ENCODE data around the gene SUPT20HL2. TPM values are rescaled to one million over a fixed set of nuclear protein-coding genes. Genes with fewer than 3 reads are reported as not detected.
"Not testable (repeated sequence)": the region's sequence is repeated elsewhere in the genome, so short reads cannot be mapped to it uniquely, and the experiment has no call there.

Gene SUPT20HL2
- not detected for total RNA-seq

- H3K27ac Mint-ChIP-seq, result no peak within 1 kb of the TSS
- no peaks in the 10 kb centered on the region for H3K27me3 Mint-ChIP-seq
- POLR2A ChIA-PET, result no interaction called here
- H3K4me3 Mint-ChIP-seq, result no peak within 1 kb of the TSS
- H3K4me1 Mint-ChIP-seq, result peaks cover 2% of the 10 kb centered on the region
- no peaks in the 10 kb centered on the region for H3K9me3 Mint-ChIP-seq
- no peaks in the 10 kb centered on the region for H3K36me3 Mint-ChIP-seq (ENCODE audit: low read depth)
- no peak for DNase-seq
- CTCF ChIA-PET, result no interaction called here
These were observed at the start of gene SUPT20HL2 for GRCh38 chrX:24314019-24314635. TSS of gene SUPT20HL2 (minus strand) at chrX:24314069. CDS start at chrX:24313315, 754 bp downstream.

- H3K4me1 Mint-ChIP-seq; H3K36me3 Mint-ChIP-seq (ENCODE audit: low read depth); H3K27me3 Mint-ChIP-seq; DNase-seq; H3K27ac Mint-ChIP-seq; POLR2A ChIA-PET; H3K9me3 Mint-ChIP-seq; H3K4me3 Mint-ChIP-seq; CTCF ChIA-PET: not testable (repeated sequence)
These were observed 48.3 kb upstream of the SUPT20HL2 start for GRCh38 chrX:24362089-24362745.

GRCh38 chrX:24360272-24360671, 46.4 kb upstream of the SUPT20HL2 start, which contains the start of gene SUPT20HL1:
TSS of gene SUPT20HL1 (plus strand) at chrX:24360639. CDS start at chrX:24362761, 2,122 bp downstream.
- ChIA-PET POLR2A (no interaction called here), CTCF (no interaction called here)
- Mint-ChIP-seq H3K4me1 (no peaks in the 10 kb centered on the region), H3K27me3 (no peaks in the 10 kb centered on the region), H3K36me3 (ENCODE audit: low read depth) (no peaks in the 10 kb centered on the region), H3K9me3 (no peaks in the 10 kb centered on the region), H3K4me3 (no peak within 1 kb of the TSS), H3K27ac (no peak within 1 kb of the TSS)
- no peak for DNase-seq

- Mint-ChIP-seq H3K4me1 (no peaks in the 10 kb centered on the region), H3K9me3 (no peaks in the 10 kb centered on the region), H3K36me3 (ENCODE audit: low read depth) (no peaks in the 10 kb centered on the region), H3K27me3 (no peaks in the 10 kb centered on the region), H3K4me3 (no peak overlapping the region), H3K27ac (no peak overlapping the region)
- CTCF ChIA-PET, result interaction anchor here (0.5 to 2.2 kb wide), 2 partner anchors 14 to 273 kb away, joined by 4 to 9 read pairs; no protein-coding TSS in a partner anchor
- POLR2A ChIA-PET, result no interaction called here
- no peak for DNase-seq
These were observed 43.2 kb upstream of the SUPT20HL2 start for GRCh38 chrX:24357106-24357505.

GRCh38 chrX:24355095-24355494, 41.2 kb upstream of the SUPT20HL2 start:
- Mint-ChIP-seq H3K36me3 (ENCODE audit: low read depth) (no peaks in the 10 kb centered on the region), H3K27me3 (no peaks in the 10 kb centered on the region), H3K27ac (no peak overlapping the region), H3K4me1 (no peaks in the 10 kb centered on the region), H3K4me3 (no peak overlapping the region), H3K9me3 (no peaks in the 10 kb centered on the region)
- no peak for DNase-seq
- ChIA-PET POLR2A (no interaction called here), CTCF (no interaction called here)

- H3K4me1 Mint-ChIP-seq, result no peaks in the 10 kb centered on the region
- no peak for DNase-seq
- CTCF ChIA-PET, result no interaction called here
- no peaks in the 10 kb centered on the region for H3K27me3 Mint-ChIP-seq
- no peaks in the 10 kb centered on the region for H3K36me3 Mint-ChIP-seq (ENCODE audit: low read depth)
- no peaks in the 10 kb centered on the region for H3K9me3 Mint-ChIP-seq
- POLR2A ChIA-PET, result no interaction called here
- H3K4me3 Mint-ChIP-seq, result no peak overlapping the region
- H3K27ac Mint-ChIP-seq, result no peak overlapping the region
These were observed 36.3 kb upstream of the SUPT20HL2 start for GRCh38 chrX:24350217-24350616.

- POLR2A ChIA-PET, result no interaction called here
- H3K4me3 Mint-ChIP-seq, result no peak overlapping the region
- no peak overlapping the region for H3K27ac Mint-ChIP-seq
- no peaks in the 10 kb centered on the region for H3K27me3 Mint-ChIP-seq
- no peaks in the 10 kb centered on the region for H3K9me3 Mint-ChIP-seq
- no peak for DNase-seq
- CTCF ChIA-PET, result no interaction called here
- H3K36me3 Mint-ChIP-seq (ENCODE audit: low read depth), result no peaks in the 10 kb centered on the region
- peaks cover 5% of the 10 kb centered on the region for H3K4me1 Mint-ChIP-seq
These were observed 34.0 kb upstream of the SUPT20HL2 start for GRCh38 chrX:24347881-24348280.

- Mint-ChIP-seq H3K9me3 (no peaks in the 10 kb centered on the region), H3K4me3 (no peak overlapping the region), H3K4me1 (peaks cover 11% of the 10 kb centered on the region), H3K27me3 (peaks cover 11% of the 10 kb centered on the region), H3K27ac (no peak overlapping the region), H3K36me3 (ENCODE audit: low read depth) (no peaks in the 10 kb centered on the region)
- ChIA-PET POLR2A (no interaction called here), CTCF (interaction anchor here (1.3 kb wide), 1 partner anchor 28 kb away, joined by 4 read pairs; no protein-coding TSS in a partner anchor)
- no peak for DNase-seq
These were observed 29.9 kb upstream of the SUPT20HL2 start for GRCh38 chrX:24343719-24344118.

GRCh38 chrX:24341795-24342194, 27.9 kb upstream of the SUPT20HL2 start:
- no peaks in the 10 kb centered on the region for H3K36me3 Mint-ChIP-seq (ENCODE audit: low read depth)
- H3K9me3 Mint-ChIP-seq, result no peaks in the 10 kb centered on the region
- no peak overlapping the region for H3K4me3 Mint-ChIP-seq
- no peak overlapping the region for H3K27ac Mint-ChIP-seq
- POLR2A ChIA-PET, result no interaction called here
- CTCF ChIA-PET, result no interaction called here
- peaks cover 11% of the 10 kb centered on the region for H3K27me3 Mint-ChIP-seq
- peaks cover 11% of the 10 kb centered on the region for H3K4me1 Mint-ChIP-seq
- DNase-seq, result no peak

- Mint-ChIP-seq H3K4me1 (peaks cover 11% of the 10 kb centered on the region), H3K36me3 (ENCODE audit: low read depth) (no peaks in the 10 kb centered on the region), H3K9me3 (no peaks in the 10 kb centered on the region), H3K27ac (no peak overlapping the region), H3K27me3 (peaks cover 11% of the 10 kb centered on the region), H3K4me3 (no peak overlapping the region)
- POLR2A ChIA-PET, result no interaction called here
- CTCF ChIA-PET, result no interaction called here
- DNase-seq, result no peak
These were observed 26.6 kb upstream of the SUPT20HL2 start for GRCh38 chrX:24340501-24340900.

- POLR2A ChIA-PET, result no interaction called here
These were observed 26.0 kb upstream of the SUPT20HL2 start for GRCh38 chrX:24339911-24340310.

GRCh38 chrX:24335871-24336270, 22.0 kb upstream of the SUPT20HL2 start:
- H3K4me1 Mint-ChIP-seq, result peaks cover 6% of the 10 kb centered on the region
- no peak overlapping the region for H3K4me3 Mint-ChIP-seq
- ChIA-PET POLR2A (no interaction called here), CTCF (no interaction called here)
- H3K27me3 Mint-ChIP-seq, result peaks cover 15% of the 10 kb centered on the region
- no peak overlapping the region for H3K27ac Mint-ChIP-seq
- DNase-seq, result no peak
- no peaks in the 10 kb centered on the region for H3K36me3 Mint-ChIP-seq (ENCODE audit: low read depth)
- H3K9me3 Mint-ChIP-seq, result no peaks in the 10 kb centered on the region

More at GRCh38 chrX:24339911-24340310, 26.0 kb upstream of the SUPT20HL2 start:
- no peaks in the 10 kb centered on the region for H3K36me3 Mint-ChIP-seq (ENCODE audit: low read depth)
- H3K4me1 Mint-ChIP-seq, result peaks cover 11% of the 10 kb centered on the region
- H3K27ac Mint-ChIP-seq, result no peak overlapping the region
- H3K27me3 Mint-ChIP-seq, result peaks cover 11% of the 10 kb centered on the region
- no peak for DNase-seq
- CTCF ChIA-PET, result no interaction called here
- no peak overlapping the region for H3K4me3 Mint-ChIP-seq
- no peaks in the 10 kb centered on the region for H3K9me3 Mint-ChIP-seq

- H3K27ac Mint-ChIP-seq, result no peak overlapping the region
- H3K36me3 Mint-ChIP-seq (ENCODE audit: low read depth), result no peaks in the 10 kb centered on the region
- no peak overlapping the region for H3K4me3 Mint-ChIP-seq
- H3K4me1 Mint-ChIP-seq, result no peaks in the 10 kb centered on the region
- H3K9me3 Mint-ChIP-seq, result no peaks in the 10 kb centered on the region
- ChIA-PET CTCF (no interaction called here), POLR2A (no interaction called here)
- H3K27me3 Mint-ChIP-seq, result peaks cover 7% of the 10 kb centered on the region
- DNase-seq, result no peak
These were observed 20.6 kb upstream of the SUPT20HL2 start for GRCh38 chrX:24334461-24334860.

- Mint-ChIP-seq H3K36me3 (ENCODE audit: low read depth) (no peaks in the 10 kb centered on the region), H3K4me1 (no peaks in the 10 kb centered on the region)
- CTCF ChIA-PET, result no interaction called here
These were observed 19.5 kb upstream of the SUPT20HL2 start for GRCh38 chrX:24333371-24333770.

More at GRCh38 chrX:24333371-24333770, 19.5 kb upstream of the SUPT20HL2 start:
- DNase-seq, result no peak
- POLR2A ChIA-PET, result no interaction called here
- Mint-ChIP-seq H3K27ac (no peak overlapping the region), H3K27me3 (peaks cover 7% of the 10 kb centered on the region), H3K4me3 (no peak overlapping the region), H3K9me3 (no peaks in the 10 kb centered on the region)
